Prostate gland (tissue), 2 donors: ENCODE measurements around the gene TNRC6B. TPM values are rescaled to one million over a fixed set of nuclear protein-coding genes. Genes with fewer than 3 reads are reported as not detected.

Source experiments
- DNase-seq: peaks from one replicate; pipeline ENCODE4 v3.0.0-alpha.2; 2019; ENCODE audit warnings: low spot score
- H3K27ac ChIP-seq, 2 donors: fragments of 200-600 bp; sonication (generic); 2 replicates each; pipeline ENCODE4 v1.5.1; 2017 to 2019
- H3K27me3 ChIP-seq: fragments of 200-600 bp; sonication (generic); replicated peaks from 2 replicates; pipeline ENCODE4 v1.5.1; 2019; ENCODE audit not compliant: insufficient read depth
- H3K36me3 ChIP-seq, 2 donors: fragments of 200-600 bp; sonication (generic); 1 replicate in 1 of 2; 2 replicates in 1 of 2; pipeline versions ENCODE4 v1.5.1 to v1.8.1; 2017 to 2019
- H3K4me1 ChIP-seq: fragments of 200-600 bp; sonication (generic); replicated peaks from 2 replicates; pipeline ENCODE4 v1.5.1; 2019
- H3K4me3 ChIP-seq, 2 donors: fragments of 200-600 bp; sonication (generic); 2 replicates each; pipeline ENCODE4 v1.5.1; 2017 to 2019
- H3K9me3 ChIP-seq: fragments of 200-600 bp; sonication (generic); 2 replicates; pipeline ENCODE4 v1.5.1; 2017
- POLR2A ChIP-seq: fragments of 450-650 bp; IDR thresholded peaks from one replicate; pipeline ENCODE4 v1.6.1; 2016; ENCODE audit warnings: antibody characterized with exemption, mild to moderate bottlenecking
- POLR2AphosphoS5 ChIP-seq: sonication (generic); formaldehyde crosslinking; IDR thresholded peaks from one replicate; pipeline ENCODE4 v1.6.1; 2017; ENCODE audit warnings: antibody characterized with exemption
- WGBS: methylation state at CpG from one replicate; pipeline ENCODE4 v1.1.5; 2018; 5-methylcytosine and 5-hydroxymethylcytosine counted together
- intact Hi-C: fragments of 100-400 bp; cut with DNase I; formaldehyde crosslinking; loops from one replicate; pipeline ENCODE4 v1.14.2; 2022
- total RNA-seq, 2 donors: library from RNA; depleted of rRNA; stranded (reverse); fragments of >200 nt; gene quantifications; one replicate each; pipeline ENCODE4 v1.1.0, GENCODE V29; 2016
- TF ChIP-seq, protein P1 (sequence below), 4 experiments: fragments of 200-600 bp in 2 of 4; fragments of 450-650 bp in 2 of 4; sonication (generic) in 2 of 4; IDR thresholded peaks; 1 replicate in 3 of 4; 2 replicates in 1 of 4; pipeline ENCODE4 v1.5.1; 2016 to 2019; ENCODE audit warnings: antibody characterized with exemption in 4 of 4, mild to moderate bottlenecking in 2 of 4, moderate library complexity in 2 of 4

Gene TNRC6B
- total RNA-seq, 2 donors from 2014 or later: 43.8 to 118 TPM

DNA sequence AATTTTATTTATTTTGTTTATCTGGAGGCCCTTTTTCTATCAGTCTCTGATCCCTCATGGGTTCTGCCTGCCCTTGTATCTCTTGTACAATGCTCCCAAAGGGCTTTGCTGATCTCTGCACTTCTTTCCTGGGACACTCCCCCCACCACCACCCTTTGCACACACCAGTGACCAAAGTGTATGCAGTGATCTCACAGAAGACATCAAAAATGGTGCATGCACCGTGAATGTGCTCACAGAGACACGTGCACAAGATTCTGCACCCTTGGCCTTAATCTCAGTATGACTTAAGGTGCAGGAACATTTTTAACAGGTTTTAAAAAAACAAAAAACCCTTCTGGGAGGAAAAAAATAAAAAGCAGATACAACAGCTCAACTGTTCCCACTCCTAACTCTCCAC is 156.3 kb downstream of the TNRC6B start:
- TF ChIP-seq POLR2A: no peak
- TF ChIP-seq POLR2AphosphoS5: no peak
- TF ChIP-seq, protein P1, sequence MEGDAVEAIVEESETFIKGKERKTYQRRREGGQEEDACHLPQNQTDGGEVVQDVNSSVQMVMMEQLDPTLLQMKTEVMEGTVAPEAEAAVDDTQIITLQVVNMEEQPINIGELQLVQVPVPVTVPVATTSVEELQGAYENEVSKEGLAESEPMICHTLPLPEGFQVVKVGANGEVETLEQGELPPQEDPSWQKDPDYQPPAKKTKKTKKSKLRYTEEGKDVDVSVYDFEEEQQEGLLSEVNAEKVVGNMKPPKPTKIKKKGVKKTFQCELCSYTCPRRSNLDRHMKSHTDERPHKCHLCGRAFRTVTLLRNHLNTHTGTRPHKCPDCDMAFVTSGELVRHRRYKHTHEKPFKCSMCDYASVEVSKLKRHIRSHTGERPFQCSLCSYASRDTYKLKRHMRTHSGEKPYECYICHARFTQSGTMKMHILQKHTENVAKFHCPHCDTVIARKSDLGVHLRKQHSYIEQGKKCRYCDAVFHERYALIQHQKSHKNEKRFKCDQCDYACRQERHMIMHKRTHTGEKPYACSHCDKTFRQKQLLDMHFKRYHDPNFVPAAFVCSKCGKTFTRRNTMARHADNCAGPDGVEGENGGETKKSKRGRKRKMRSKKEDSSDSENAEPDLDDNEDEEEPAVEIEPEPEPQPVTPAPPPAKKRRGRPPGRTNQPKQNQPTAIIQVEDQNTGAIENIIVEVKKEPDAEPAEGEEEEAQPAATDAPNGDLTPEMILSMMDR (IDR thresholded peaks at IDR 0.05): no peak
- H3K4me1 ChIP-seq: no peaks in the 10 kb centered on the region
- no peaks in the 10 kb centered on the region for H3K36me3 ChIP-seq
- DNase-seq: no peak
- H3K27me3 ChIP-seq: no peaks in the 10 kb centered on the region
- no peaks in the 10 kb centered on the region for H3K9me3 ChIP-seq
- intact Hi-C loops: no loop called here
- 71% methylated on average over 2 of the region's 2 CpGs for WGBS
- no peak overlapping the region for H3K4me3 ChIP-seq
- no peak overlapping the region for H3K27ac ChIP-seq

- Histone ChIP-seq H3K4me1 (no peaks in the 10 kb centered on the region), H3K27ac (no peak overlapping the region), H3K4me3 (no peak overlapping the region), H3K36me3 (no peaks in the 10 kb centered on the region), H3K27me3 (no peaks in the 10 kb centered on the region), H3K9me3 (no peaks in the 10 kb centered on the region)
- TF ChIP-seq, protein P1 (IDR thresholded peaks at IDR 0.05): no peak
- TF ChIP-seq POLR2AphosphoS5: no peak
- TF ChIP-seq POLR2A: no peak
- DNase-seq: no peak
- 32% methylated on average over 2 of the region's 2 CpGs for WGBS
- intact Hi-C loops: no loop called here
Measured at GRCh38 chr22:40334899-40335298, 157.2 kb downstream of the TNRC6B start.

- TF ChIP-seq POLR2AphosphoS5 (no peak), POLR2A (no peak)
- TF ChIP-seq, protein P1 (IDR thresholded peaks at IDR 0.05): no peak
- no peaks in the 10 kb centered on the region for H3K4me1 ChIP-seq
- no peak for DNase-seq
- H3K27me3 ChIP-seq: no peaks in the 10 kb centered on the region
- H3K27ac ChIP-seq: no peak overlapping the region
- H3K36me3 ChIP-seq: no peaks in the 10 kb centered on the region
- H3K9me3 ChIP-seq: no peaks in the 10 kb centered on the region
- WGBS: 51% methylated on average over 2 of the region's 2 CpGs
- intact Hi-C loops: no loop called here
- H3K4me3 ChIP-seq: no peak overlapping the region
Measured at GRCh38 chr22:40335358-40335757, 157.6 kb downstream of the TNRC6B start.

- intact Hi-C loops: loop anchor here (10.0 kb wide), 1 partner anchor 805 kb away; the partner anchor contains the start of gene RPS19BP1
- no peak overlapping the region for H3K4me3 ChIP-seq
- no peaks in the 10 kb centered on the region for H3K4me1 ChIP-seq
- TF ChIP-seq, protein P1 (IDR thresholded peaks at IDR 0.05): no peak
- no peak for TF ChIP-seq POLR2AphosphoS5
- TF ChIP-seq POLR2A: no peak
- H3K27ac ChIP-seq: no peak overlapping the region
- H3K36me3 ChIP-seq: no peaks in the 10 kb centered on the region
- H3K9me3 ChIP-seq: no peaks in the 10 kb centered on the region
- DNase-seq: no peak
- H3K27me3 ChIP-seq: no peaks in the 10 kb centered on the region
- WGBS: 86% methylated on average over 5 of the region's 5 CpGs
Measured at GRCh38 chr22:40340044-40340443, 162.3 kb downstream of the TNRC6B start.

DNA sequence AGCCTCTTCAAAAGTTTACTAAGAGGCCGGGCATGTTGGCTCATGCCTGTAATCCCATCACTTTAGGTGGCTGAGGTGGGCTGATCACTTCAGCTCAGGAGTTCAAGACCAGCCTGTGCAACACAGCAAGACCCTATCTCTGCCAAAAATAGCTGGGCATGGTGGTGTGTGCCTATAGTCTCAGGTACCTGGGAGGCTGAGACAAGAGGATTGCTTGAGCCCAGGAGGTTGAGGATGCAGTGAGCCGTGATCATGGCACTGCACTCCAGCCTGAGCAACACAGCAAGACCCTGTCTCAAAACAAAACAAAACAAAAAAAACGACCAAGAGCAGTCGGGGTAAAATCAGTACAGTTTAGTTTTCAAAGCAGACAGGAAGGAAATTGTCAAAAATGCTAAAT is 163.9 kb downstream of the TNRC6B start:
- intact Hi-C loops: loop anchor here (10.0 kb wide), 1 partner anchor 807 kb away; the partner anchor contains the start of gene RPS19BP1
- Histone ChIP-seq H3K9me3 (no peaks in the 10 kb centered on the region), H3K4me3 (no peak overlapping the region), H3K27me3 (no peaks in the 10 kb centered on the region), H3K4me1 (no peaks in the 10 kb centered on the region), H3K27ac (no peak overlapping the region), H3K36me3 (no peaks in the 10 kb centered on the region)
- no peak for DNase-seq
- 47% methylated on average over 4 of the region's 4 CpGs for WGBS
- TF ChIP-seq POLR2AphosphoS5: no peak
- TF ChIP-seq, protein P1 (IDR thresholded peaks at IDR 0.05): no peak
- TF ChIP-seq POLR2A: no peak
